Caco-2 (cell line): Measurements from ENCODE around the gene PAPPA2. TPM values are rescaled to one million over a fixed set of nuclear protein-coding genes. Genes with fewer than 3 reads are reported as not detected.

Source experiments
- BruUV-seq: library from RNA; stranded (reverse); fragments of 400-500 nt; replicated peaks from 2 replicates; lab custom pipeline; 2021; lab: Mats Ljungman, UMichigan
- CTCF ChIA-PET: fragments of 300-600 bp; sonication (Branson Sonifier 250); formaldehyde crosslinking; loops from one replicate; lab custom pipeline; 2022; ENCODE audit warnings: antibody characterized with exemption; lab: Charles Lee
- POLR2A ChIA-PET: fragments of 300-600 bp; sonication (Branson Sonifier 250); formaldehyde crosslinking; loops from one replicate; lab custom pipeline; 2022; ENCODE audit warnings: antibody characterized with exemption; lab: Charles Lee
- DNase-seq, 2 experiments: peaks; one replicate each; pipeline versions ENCODE4 v3.0.0 to v3.0.0-alpha.2; 2020 to 2022
- H3K27me3 ChIP-seq: replicated peaks from 2 replicates; pipeline ENCODE4 v1.6.0; 2011; ENCODE audit warnings: low read length; ENCODE audit not compliant: control insufficient read depth, insufficient read depth
- H3K36me3 ChIP-seq: 2 replicates; pipeline ENCODE4 v1.5.1; 2011; ENCODE audit warnings: low read length; ENCODE audit not compliant: control insufficient read depth, insufficient read depth
- H3K4me1 ChIP-seq: fragments of 250-450 bp; sonication (Bioruptor Pico); 2 replicates; pipeline ENCODE4 v1.5.1; 2020; ENCODE audit warnings: mild to moderate bottlenecking
- H3K4me3 ChIP-seq: 2 replicates; pipeline ENCODE4 v1.5.1; 2011; ENCODE audit warnings: low read depth, mild to moderate bottlenecking, control low read depth, low read length
- H3K9me3 ChIP-seq: fragments of 250-450 bp; sonication (Bioruptor Pico); 2 replicates; pipeline ENCODE4 v1.5.1; 2020; ENCODE audit warnings: mild to moderate bottlenecking, moderate library complexity
- H3K27ac Mint-ChIP-seq: one replicate; pipeline ENCODE4 v1.8.0; 2022; ENCODE audit warnings: mixed read lengths; ENCODE audit not compliant: unreplicated experiment
- H3K27me3 Mint-ChIP-seq: one replicate; pipeline ENCODE4 v1.8.0; 2022; ENCODE audit warnings: mixed read lengths; ENCODE audit not compliant: insufficient read depth, unreplicated experiment
- H3K36me3 Mint-ChIP-seq: one replicate; pipeline ENCODE4 v1.8.0; 2022; ENCODE audit warnings: mild to moderate bottlenecking, mixed read lengths; ENCODE audit not compliant: insufficient read depth, unreplicated experiment
- H3K4me1 Mint-ChIP-seq: one replicate; pipeline ENCODE4 v1.8.0; 2022; ENCODE audit warnings: low read depth, mixed read lengths; ENCODE audit not compliant: unreplicated experiment
- H3K4me3 Mint-ChIP-seq: one replicate; pipeline ENCODE4 v1.8.0; 2022; ENCODE audit warnings: mild to moderate bottlenecking, moderate library complexity, mixed read lengths; ENCODE audit not compliant: unreplicated experiment
- H3K9me3 Mint-ChIP-seq: one replicate; pipeline ENCODE4 v1.8.0; 2022; ENCODE audit warnings: mixed read lengths; ENCODE audit not compliant: unreplicated experiment
- intact Hi-C: fragments of 100-400 bp; cut with micrococcal nuclease; formaldehyde crosslinking; loops from one replicate; pipeline ENCODE4 v1.10.0; 2022; ENCODE audit not compliant: unreplicated experiment
- total RNA-seq: library from RNA; stranded (reverse); gene quantifications from 2 replicates; pipeline ENCODE4 v1.2.3, GENCODE V29; 2022
- TF ChIP-seq, protein P1 (sequence below), 2 experiments: fragments of 200-600 bp in 1 of 2; IDR thresholded peaks; 1 replicate in 1 of 2; 2 replicates in 1 of 2; pipeline versions ENCODE4 v1.5.1 to v1.8.0; 2011 to 2022; ENCODE audit warnings: antibody characterized with exemption in 1 of 2, control low read depth in 1 of 2, inconsistent platforms in 1 of 2, low read depth in 1 of 2, low read length in 1 of 2, mild to moderate bottlenecking in 1 of 2, moderate library complexity in 1 of 2; ENCODE audit not compliant: insufficient read depth in 1 of 2, severe bottlenecking in 1 of 2, unreplicated experiment in 1 of 2

The PAPPA2 gene
- total RNA-seq, 1 experiment from 2014 or later = 0.18 TPM

DNA sequence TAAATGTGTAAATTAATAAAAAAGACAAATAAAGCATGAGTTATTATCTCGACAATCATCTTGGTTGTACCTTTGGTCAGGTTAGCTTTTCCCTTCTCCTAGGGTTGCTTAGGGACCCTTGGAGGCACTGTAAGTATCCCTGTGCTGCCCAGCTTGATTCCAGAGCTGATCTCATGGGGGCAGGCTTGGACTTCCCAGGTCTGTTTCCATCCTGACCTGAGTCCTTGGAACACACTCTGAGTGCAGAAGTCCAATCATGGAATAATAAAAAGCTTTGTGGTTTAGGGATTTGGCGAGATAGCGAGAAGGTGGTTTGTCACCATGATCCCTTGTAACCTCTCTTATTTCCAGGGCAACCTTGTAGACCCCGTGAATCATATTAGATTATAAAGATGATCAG, 18.7 kb upstream of the PAPPA2 start:
- ChIA-PET CTCF (no interaction called here), POLR2A (no interaction called here)
- Histone ChIP-seq H3K36me3 (no peaks in the 10 kb centered on the region), H3K27me3 (no peaks in the 10 kb centered on the region), H3K9me3 (no peaks in the 10 kb centered on the region), H3K4me3 (no peak overlapping the region), H3K4me1 (no peaks in the 10 kb centered on the region)
- Mint-ChIP-seq H3K36me3 (no peaks in the 10 kb centered on the region), H3K27me3 (peaks cover 3% of the 10 kb centered on the region), H3K9me3 (no peaks in the 10 kb centered on the region), H3K27ac (no peak overlapping the region), H3K4me1 (no peaks in the 10 kb centered on the region), H3K4me3 (no peak overlapping the region)
- intact Hi-C loops = no loop called here
- TF ChIP-seq, protein P1, sequence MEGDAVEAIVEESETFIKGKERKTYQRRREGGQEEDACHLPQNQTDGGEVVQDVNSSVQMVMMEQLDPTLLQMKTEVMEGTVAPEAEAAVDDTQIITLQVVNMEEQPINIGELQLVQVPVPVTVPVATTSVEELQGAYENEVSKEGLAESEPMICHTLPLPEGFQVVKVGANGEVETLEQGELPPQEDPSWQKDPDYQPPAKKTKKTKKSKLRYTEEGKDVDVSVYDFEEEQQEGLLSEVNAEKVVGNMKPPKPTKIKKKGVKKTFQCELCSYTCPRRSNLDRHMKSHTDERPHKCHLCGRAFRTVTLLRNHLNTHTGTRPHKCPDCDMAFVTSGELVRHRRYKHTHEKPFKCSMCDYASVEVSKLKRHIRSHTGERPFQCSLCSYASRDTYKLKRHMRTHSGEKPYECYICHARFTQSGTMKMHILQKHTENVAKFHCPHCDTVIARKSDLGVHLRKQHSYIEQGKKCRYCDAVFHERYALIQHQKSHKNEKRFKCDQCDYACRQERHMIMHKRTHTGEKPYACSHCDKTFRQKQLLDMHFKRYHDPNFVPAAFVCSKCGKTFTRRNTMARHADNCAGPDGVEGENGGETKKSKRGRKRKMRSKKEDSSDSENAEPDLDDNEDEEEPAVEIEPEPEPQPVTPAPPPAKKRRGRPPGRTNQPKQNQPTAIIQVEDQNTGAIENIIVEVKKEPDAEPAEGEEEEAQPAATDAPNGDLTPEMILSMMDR (IDR thresholded peaks at IDR 0.05; ENCODE audit: insufficient read depth in 1 of 2, low read depth in 1 of 2, low read length in 1 of 2, severe bottlenecking in 1 of 2, unreplicated experiment in 1 of 2) = no peak
- no peak for DNase-seq
- BruUV-seq = no TSS peak

DNA sequence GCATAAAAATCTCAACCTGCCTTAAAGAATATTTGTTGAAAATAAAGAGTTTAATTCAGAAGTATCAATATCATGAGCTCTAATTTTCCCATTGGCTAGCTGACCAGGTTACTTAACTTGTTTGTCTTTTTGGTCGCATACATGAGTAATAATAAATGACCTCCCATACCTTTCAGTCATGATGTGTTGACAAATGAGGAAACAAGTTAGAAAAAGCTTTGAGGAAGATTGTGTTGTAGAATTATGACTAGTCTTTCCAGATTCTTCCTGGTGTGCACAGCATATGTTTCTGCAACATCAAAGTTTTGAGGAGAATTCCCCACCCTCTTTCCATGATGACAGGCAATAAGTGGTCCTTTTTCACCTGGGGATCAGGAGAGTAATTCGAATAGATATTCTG, 17.6 kb upstream of the PAPPA2 start:
- ChIA-PET CTCF (no interaction called here), POLR2A (no interaction called here)
- H3K9me3 ChIP-seq = no peaks in the 10 kb centered on the region
- BruUV-seq = no TSS peak
- H3K27me3 ChIP-seq = no peaks in the 10 kb centered on the region
- TF ChIP-seq, protein P1 (IDR thresholded peaks at IDR 0.05; ENCODE audit: insufficient read depth in 1 of 2, low read depth in 1 of 2, low read length in 1 of 2, severe bottlenecking in 1 of 2, unreplicated experiment in 1 of 2) = no peak
- Mint-ChIP-seq H3K36me3 (no peaks in the 10 kb centered on the region), H3K27me3 (peaks cover 3% of the 10 kb centered on the region), H3K27ac (no peak overlapping the region), H3K4me3 (no peak overlapping the region), H3K9me3 (no peaks in the 10 kb centered on the region), H3K4me1 (no peaks in the 10 kb centered on the region)
- no peaks in the 10 kb centered on the region for H3K36me3 ChIP-seq
- no peak for DNase-seq
- intact Hi-C loops = no loop called here
- no peaks in the 10 kb centered on the region for H3K4me1 ChIP-seq
- H3K4me3 ChIP-seq = no peak overlapping the region

DNA sequence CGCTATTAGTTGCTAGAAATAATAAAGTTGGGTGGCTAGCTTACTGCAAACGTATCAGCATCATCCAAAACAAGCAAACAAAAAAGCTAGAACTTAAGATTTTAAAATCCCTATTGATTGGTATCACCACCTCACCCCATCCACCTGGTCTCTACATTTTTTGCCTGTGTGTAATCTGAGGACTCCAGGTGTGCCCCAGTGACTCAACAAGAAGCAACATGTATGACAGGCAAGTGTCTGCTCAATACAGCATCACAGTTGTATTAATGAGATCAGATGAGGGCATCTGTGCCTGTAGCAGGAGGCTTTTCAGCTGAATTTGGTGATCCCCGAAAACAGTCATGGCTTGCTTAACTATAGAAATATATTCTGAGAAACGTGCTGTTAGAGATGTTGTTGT, 14.6 kb upstream of the PAPPA2 start:
- Mint-ChIP-seq H3K27ac (no peak overlapping the region), H3K9me3 (peaks cover 12% of the 10 kb centered on the region), H3K27me3 (peaks cover 3% of the 10 kb centered on the region), H3K4me1 (no peaks in the 10 kb centered on the region), H3K36me3 (no peaks in the 10 kb centered on the region), H3K4me3 (no peak overlapping the region)
- TF ChIP-seq, protein P1 (IDR thresholded peaks at IDR 0.05; ENCODE audit: insufficient read depth in 1 of 2, low read depth in 1 of 2, low read length in 1 of 2, severe bottlenecking in 1 of 2, unreplicated experiment in 1 of 2) = no peak
- no TSS peak for BruUV-seq
- no peak for DNase-seq
- ChIA-PET POLR2A (no interaction called here), CTCF (no interaction called here)
- Histone ChIP-seq H3K27me3 (no peaks in the 10 kb centered on the region), H3K36me3 (no peaks in the 10 kb centered on the region), H3K4me3 (no peak overlapping the region), H3K4me1 (no peaks in the 10 kb centered on the region), H3K9me3 (no peaks in the 10 kb centered on the region)
- intact Hi-C loops = no loop called here
